Subcutaneous adipose tissue (tissue), 4 donors: ENCODE measurements around the gene PTPRO. TPM values are rescaled to one million over a fixed set of nuclear protein-coding genes. Genes with fewer than 3 reads are reported as not detected.

ENCODE experiments used
- CTCF ChIP-seq: fragments of 450-650 bp; IDR thresholded peaks from one replicate; pipeline ENCODE4 v1.5.1; 2016; ENCODE audit warnings: low read depth, mild to moderate bottlenecking, control low read depth, antibody characterized with exemption, moderate library complexity
- total RNA-seq, 4 donors: library from RNA; depleted of rRNA; stranded (reverse); fragments of >200 nt; gene quantifications; one replicate each; pipeline ENCODE4 v1.1.0, GENCODE V29; 2016

The PTPRO gene
- total RNA-seq, 4 donors from 2014 or later = 0.75 to 24.5 (median 4.0) TPM

- TF ChIP-seq CTCF = no peak
Measured at GRCh38 chr12:15596174-15596573, 273.9 kb downstream of the PTPRO start.

GRCh38 chr12:15597125-15597830, 275.0 kb downstream of the PTPRO start:
- no peak for TF ChIP-seq CTCF

GRCh38 chr12:15599266-15600037, 277.1 kb downstream of the PTPRO start:
- TF ChIP-seq CTCF = no peak

- TF ChIP-seq CTCF = no peak
Measured at GRCh38 chr12:15600223-15600935, 278.1 kb downstream of the PTPRO start.

GRCh38 chr12:15601210-15601800, 279.0 kb downstream of the PTPRO start:
- no peak for TF ChIP-seq CTCF

- TF ChIP-seq CTCF = no peak
Measured at GRCh38 chr12:15602051-15602672, 279.9 kb downstream of the PTPRO start.
